ENCODE measurements around the gene CDH4.
A peak's percentile ranks its signal among the peaks of the same experiment; 100 is the strongest.

CDH4 gene

DNA sequence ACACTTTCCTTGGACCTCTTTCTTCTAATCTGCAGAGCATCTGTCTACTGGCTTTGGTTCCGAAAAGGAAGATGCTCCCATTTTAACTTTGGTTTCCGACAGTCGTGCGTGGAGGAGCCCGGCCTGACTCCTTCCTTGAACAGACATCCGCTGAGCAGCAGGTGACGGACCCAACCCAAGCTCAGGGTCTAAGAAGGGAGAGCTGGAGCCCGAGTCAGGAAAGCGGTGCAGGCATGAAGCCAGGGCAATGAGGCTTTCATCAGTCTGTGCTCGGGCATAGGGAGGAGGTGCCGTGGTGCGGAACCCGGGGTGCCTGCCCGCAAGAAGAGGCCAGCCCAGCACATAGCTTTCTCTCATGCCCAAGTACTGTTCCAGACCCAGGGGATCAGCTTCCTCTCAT, 109.4 kb downstream of the CDH4 start:
- DNase-seq: no peak

DNA sequence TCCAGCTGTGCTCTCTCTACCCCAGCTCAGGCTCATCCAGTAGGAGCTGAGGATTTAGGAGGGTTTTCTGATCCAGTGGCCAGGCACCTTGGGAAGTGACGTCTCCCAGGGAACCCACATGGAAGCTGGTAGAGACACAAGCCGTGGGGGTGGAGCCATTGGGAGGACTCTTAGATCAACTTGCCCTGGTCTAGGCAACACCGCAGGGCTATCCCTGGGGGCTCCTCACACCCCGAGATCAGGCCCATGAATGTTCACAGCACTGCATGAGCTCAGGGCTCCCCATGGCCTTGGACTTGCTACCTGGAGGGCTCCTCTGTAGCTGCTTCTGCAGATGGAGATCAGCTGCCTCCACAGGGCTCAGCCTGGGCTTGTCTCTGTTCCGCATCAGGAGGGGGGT, 112.1 kb downstream of the CDH4 start:
- no peak for DNase-seq

DNA sequence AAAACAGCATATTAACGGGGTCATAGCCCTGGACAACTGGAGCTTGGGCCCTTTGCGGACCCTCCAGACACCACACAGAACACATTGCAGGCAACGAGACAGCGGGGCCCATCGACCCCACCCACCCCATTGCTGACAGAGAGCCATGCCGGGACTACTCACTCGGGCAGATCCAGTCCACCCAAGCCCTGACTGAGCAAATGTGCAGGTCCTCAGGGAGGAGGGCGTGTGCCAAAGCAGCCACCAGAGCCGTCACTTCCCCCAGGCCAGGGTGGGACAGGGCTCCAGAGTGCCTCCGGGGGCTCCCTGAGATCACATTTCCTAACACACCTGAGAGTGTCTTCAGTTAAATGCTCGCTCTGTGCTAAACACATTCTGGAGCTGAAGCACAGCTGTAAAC, 114.9 kb downstream of the CDH4 start:
- DNase-seq: no peak

DNA sequence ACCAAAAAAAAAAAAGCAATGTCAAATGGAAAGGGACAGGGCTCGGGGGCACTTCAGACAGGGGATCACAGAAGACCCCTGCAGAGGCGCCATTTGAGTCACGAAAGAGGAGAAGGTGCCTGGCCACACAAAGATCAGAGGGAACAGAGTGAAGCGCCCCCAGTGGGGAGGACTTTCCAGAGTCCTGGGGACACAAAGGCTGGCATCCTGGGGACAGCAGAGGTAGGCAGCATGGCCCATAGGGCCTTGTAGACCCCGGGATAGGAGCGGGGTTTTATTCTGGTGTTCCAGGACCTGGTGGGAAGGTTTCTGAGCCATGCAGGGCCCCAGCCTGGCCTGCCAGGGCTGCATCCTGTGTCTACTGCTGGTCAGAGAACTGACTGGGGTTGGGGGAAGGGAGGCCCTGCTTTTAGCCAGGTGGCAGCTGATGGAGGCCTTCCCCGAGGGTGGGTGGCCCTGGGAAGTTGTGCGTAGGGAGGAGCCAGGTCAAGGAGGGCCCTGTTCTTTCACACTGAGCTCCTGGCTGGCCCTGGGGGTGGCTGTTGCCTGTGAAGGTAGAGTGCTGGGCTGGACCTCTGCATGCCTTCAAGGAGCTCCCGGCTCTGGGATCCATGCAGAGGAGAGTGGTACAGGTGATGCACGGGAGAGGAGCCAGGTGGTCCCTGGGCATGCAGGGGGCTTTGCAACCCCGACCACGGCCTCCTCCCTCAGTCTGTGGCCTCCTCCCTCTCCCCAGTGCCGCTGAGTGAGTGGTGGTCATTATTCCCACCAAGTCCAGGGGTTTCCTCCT, 117.9 kb downstream of the CDH4 start:
- DNase-seq: no peak

DNA sequence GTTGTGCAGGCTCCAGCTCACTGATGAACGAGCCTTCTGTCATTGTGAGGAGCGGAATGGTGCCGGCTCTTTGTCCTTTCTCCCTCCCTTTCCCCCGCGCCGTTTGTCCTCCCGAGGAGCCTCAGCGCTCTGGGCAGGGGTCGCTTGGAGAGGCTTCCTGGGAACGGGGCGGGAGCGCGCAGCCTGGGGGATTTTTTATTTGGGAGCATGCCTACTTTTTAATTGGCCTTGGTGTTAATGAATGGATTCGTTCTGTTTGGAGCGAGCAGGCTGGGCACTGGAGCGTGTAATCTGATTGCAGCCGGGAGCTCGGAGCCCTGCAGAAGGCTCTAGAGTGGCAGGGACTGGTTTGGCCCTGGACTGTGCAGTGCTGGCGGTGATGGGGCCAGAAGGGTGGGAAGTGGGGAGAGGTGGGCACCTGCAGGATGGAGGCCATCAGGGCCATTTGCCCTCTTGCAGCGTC, 118.8 kb downstream of the CDH4 start:
- DNase-seq: no peak

DNA sequence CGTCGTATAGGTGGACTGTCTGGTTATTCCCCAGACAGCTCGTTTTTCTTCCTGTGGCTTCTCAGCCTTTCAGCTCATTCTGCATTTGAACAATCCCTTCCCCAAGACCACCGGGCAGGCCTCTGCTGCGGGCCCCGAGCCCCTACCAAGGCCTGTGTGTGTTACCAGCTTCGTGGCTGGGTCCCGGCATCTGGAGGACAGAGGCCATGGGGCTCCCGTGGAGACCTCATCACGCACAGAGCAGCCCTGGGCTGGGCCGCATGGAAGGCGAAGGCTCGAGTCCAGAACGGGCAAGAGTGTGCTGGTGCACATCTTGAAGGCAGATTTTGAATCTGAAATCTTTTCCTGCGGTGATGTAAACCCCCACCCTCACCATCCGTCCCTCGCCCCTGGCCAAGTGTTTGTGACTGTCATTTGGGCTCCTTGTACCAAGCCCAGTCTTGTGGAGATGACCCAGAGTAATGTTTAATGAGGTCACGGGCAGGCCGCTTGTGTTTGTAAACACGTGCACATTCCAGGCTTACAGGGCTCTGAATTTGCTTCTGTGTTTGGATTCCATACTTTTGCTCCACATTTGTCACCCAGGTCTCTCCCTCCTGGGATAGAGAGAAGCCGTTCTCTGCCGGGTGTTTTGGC, 119.6 kb downstream of the CDH4 start:
- DNase-seq: no peak

DNA sequence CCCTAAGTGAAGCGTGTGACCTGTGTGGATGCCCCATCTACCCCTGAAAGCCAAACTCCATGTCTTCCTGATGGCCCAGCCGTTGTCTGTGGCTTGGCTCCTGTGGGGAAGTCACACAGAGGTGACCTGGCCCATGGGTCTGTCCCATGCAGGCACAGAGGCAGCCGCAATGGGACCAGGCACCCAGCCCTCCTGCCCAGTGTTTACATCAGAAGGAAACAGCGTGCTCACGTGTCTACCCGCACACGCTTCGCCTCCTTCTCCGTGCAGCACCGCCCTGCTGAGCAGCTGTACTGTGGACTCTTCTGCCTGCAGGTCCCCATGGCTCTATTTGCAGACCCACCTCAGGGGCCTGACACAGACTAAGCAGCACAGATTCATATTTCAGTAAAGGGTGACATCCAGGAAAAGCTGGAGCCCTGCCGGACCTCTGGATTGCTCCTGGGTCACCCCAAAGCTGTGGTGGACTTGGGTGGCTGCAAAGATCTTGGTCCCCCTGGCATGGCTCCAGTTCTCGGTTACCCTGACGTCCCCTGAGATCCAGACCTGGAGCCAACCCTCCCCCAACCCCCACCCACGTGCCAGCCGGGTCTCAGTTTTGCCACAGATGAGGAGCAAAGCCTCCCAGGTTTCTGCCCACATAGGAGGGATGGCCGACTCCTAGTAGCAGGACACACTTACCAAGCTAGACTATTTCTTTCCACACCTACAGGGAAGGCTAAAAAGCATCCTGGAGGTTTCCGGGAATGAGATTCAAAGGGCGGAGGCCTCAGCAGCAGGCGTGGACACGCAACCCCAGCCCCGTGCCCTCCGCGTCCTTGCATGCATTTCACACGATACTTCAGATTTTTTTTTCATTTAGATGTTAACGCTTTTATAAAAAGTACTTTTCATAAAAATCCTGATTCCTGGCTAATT, 120.3 kb downstream of the CDH4 start:
- no peak for DNase-seq

DNA sequence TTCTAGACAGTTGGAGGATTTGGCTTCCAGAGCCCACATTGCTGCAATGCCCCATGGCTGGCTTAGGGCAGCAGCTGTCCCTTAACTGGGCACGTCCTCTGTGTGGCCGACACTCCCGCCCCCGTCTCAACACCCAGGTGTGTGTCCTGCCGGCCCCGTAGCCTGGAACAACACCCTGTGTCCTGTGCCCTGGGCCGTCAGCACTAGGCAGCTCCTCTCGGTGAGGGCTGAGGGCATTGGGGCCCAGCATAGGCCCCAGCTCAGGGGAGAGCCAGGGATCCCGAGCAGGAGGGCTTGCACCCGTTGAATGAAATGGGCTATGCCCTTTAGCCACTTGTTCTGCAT, 121.0 kb downstream of the CDH4 start:
- no peak for DNase-seq

DNA sequence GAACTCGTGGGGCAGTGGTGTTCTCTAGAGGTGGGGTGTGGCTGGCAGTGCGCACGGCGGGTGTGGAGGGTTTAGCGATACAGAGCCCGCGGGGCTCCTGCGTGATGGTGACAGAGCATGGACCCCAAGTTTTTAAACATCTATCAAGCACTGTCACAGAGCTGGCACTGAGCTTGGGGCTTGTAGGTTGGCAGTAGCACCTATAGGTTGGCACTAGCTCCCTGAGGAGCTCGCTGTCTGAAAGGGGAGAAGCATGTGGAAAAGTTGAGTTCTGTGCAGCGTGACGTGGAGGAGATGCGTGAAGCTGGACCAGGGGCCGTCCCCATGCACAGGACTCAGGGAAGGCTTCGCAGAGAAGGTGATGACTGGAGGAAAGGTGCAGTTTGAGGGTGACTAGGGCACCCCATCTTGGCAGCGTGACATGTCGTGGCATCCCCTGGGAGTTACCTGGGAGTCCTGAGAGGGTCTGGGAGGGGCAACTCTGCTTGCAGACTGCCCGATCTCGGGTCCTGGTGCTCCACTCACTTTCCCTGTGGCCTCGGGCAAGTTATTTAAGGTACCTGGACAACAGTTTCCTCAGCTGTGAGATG, 122.0 kb downstream of the CDH4 start:
- DNase-seq: no peak

DNA sequence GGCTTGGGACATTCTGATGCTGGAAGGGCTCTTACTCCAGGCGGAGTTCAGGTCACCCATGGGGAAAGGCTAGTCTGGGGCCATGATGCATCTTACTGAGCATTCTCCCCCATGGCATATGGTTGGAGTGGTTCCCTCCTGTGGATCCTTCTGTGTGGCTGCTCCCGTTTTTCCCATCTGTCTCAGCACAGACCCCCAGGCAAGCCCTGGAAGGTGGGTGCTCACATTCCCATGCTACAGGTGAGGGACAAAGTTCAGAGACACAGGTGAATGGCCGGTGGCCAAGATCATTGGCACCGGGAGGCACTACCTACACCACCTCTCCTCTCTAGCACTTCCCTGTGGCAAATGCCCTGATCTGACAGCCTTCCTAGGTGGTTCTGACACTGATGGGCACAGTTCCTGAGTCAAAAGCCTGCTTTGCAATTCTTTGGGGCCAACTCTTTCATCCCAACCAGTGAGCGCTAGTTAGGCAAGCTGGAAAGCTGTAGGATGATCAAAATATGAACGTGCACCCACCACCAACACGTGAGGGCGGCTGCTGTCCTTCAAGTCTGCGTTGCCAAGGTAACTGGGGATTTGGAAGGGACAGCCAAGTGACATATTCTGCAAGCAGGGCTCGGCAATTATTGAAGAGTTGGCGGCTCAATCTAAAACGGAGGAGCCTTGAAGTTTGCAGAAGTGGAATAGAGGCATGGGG, 124.6 kb downstream of the CDH4 start:
- no peak for DNase-seq

DNA sequence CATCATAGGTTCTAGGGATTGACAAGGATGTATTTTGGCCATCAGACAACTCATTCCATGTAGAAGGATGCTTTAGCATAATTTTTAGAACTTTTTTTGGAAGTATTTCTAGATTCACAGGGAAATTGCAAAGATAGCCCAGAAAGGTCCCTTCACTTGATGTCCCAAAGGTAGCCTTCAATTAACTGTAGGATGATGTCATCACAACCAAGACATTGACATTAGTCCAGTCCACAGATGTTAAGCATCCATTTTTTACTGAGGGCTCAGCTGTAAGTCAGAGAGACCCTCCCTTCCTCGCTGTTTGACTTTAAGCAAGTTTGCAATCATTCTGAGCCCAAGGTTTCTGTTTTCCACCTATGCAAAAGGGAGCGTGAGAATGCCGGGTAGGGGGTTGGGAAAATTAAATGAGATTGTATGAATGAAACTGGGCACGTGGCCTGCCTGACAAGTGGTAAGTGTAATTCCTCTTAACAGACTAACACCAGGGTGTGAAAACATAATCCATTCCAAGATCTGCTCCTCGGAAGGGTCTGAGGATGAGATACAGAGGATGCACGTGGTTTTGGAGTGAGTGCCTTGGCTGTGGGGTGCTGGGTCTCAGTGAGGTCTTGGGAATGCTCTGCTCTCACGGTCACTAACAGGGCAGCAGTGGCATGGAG, 126.8 kb downstream of the CDH4 start:
- DNase-seq: no peak

DNA sequence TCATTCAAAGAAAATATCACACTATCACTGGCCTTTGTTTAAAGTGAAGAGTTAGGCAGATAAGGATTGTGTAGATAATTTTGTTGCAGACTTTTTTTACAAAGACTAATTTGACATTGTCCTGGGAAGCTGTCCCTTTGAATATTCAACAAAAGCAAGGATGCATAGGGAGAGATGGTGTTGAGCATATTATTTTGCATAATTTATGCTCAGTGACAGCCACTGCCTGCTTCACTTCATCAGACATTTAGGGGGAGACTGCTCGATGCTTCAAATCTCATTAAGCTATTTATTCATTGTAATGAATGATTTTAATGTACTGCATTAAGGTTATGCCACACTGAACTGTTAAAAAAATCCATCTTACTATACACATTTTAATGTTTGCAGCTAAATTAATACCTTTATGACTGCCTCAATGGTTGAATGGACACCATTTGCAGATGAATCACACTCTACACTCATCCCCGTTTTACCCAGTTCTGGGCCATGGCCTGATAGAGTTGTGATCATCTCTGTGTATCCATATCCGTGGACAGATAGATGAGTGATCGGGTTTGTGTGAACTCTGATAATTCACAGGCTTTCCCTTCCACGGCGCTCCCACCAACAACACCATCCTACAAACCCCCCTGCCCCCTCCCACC, 128.0 kb downstream of the CDH4 start:
- DNase-seq: no peak

DNA sequence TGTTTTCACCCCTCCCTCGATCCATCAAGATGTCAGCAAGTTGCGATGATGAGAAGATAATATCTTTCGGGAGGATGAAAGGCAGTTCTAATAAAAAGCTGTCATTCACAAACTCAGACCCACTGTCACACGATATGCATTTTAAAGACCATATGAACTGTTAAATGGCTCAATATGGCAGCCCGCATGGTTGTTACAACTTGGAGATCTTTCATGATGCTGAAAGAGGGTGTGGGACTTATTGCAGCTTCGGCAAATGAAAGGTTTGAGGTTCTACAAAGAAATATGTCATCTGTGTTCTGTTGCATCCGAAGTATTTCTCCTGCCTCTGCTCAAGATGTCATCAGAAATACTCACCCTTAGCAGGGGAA, 128.5 kb downstream of the CDH4 start:
- DNase-seq: no peak

DNA sequence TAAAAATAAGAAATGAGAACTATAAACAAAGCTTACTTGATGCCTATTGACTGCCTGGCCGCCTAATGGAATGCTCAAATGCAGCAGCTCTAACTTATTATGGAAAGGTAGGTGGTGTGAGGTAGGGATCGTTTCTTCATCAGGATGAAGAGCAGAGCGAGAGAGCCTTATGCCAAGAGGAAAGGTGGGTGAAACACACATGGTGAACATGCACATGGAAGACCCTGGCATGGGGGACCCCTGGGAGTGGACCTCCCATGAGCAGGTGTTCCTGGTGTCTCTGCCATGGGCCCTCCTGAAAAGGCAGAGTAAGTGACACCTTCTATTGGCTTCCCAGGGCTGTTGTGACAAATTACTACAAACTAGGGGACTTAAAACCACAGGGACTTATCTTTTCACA, 130.1 kb downstream of the CDH4 start:
- no peak for DNase-seq

DNA sequence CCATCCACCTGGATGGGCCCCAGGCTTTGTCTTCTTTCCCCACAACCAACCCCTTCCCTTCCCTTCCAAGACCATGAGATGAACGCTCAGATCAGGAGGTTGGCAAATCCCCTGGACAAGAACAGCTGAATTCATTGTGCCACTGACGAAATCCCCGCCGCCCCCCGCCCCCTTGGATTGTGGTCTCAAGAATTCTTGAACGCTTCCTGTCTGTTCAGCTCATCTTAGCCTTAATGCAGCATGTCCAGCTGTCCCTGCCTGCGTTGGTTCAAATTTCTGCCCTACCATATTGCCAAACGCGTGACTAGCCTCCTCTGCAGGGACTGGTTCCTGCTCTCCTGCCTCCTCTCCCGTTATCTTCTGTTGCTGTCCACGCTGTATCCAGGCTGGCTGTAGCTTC, 133.2 kb downstream of the CDH4 start:
- DNase-seq: no peak

DNA sequence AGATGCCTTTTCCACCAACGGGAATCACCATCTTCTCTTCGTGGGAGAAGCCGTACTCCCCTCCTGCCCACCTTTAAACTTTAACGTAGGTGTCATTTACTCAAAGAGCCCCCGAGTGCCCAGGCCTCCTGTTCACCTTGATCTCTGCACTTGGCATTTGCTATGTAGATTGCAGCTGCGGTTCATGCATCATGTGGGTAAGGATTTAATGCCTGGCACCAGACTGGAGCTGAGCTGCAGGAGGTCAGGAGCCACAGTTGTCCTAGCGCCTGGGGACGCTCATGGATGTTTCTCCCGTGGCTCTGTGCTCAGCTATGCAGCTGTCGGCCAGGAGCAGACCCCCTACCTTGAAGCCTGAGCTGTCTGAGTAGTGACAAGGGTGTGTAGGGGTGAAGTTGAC, 133.7 kb downstream of the CDH4 start:
- DNase-seq: no peak

DNA sequence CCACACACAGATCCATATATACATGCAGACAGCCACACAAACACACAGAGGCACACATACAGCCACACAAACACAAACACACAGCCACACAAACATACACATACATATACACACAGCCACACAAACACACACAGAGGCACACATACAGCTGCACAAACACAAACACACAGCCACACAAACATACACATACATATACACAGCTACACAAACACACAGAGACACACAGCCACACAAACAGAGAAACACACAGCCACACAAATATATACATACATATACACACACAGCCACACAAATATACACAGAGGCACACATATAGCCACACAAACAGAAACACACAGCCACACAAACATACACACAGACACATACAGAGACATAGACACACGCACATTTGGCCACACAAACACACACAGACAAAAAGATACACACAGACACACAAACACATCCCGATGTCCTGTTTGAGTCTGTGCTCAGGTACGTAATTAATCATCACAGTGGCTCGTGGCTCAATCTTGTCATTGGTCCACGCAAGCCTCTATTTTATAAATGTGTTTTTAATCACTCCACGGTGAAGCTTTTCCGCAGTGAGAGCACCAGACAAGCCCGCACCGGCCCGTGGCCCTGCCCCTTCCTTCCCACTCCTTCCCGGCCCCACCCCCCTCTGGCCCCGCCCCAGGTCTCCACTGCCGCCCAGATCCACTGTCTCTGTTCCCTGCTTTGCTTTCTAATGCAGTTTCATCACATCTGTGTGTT, 135.3 kb downstream of the CDH4 start:
- peak; percentile 55 for DNase-seq

DNA sequence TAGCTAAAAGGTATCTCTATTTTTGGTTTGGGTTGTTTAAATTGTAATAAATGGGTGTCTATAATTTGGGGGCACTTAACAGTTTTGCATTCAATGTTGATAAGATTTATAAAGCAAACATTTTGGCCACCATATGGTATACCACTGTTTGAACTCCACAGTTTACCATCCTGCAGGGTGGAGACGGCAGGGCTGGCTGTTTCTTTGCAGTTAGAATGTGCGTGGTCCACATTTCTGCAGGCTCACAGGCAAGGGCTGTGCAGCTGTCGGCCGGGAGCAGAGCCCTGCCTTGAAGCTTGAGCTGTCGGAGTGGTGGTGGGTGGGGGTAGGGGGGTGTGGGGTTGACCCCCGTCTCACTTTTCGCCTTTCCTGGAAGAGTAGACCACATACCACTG, 135.9 kb downstream of the CDH4 start:
- no peak for DNase-seq

DNA sequence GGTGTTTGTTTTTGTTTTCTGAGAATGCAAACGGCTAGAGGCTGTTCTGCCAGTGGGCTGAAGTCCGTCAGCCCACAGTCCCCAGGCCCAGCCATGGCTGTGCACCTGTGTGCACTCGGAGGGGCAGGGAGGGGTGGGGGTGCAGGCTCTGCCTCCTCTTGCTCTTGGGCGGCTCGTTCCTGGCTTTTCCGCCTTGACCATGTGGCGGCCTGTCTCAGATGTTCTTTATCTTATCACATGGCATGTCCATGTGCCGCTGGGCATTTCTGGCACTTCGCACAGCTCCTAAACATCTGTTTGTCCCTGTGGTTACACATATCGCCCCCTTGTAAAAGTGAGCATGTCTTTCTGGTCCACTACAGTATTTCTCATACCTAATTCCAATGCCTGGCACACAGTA, 137.0 kb downstream of the CDH4 start:
- no peak for DNase-seq

DNA sequence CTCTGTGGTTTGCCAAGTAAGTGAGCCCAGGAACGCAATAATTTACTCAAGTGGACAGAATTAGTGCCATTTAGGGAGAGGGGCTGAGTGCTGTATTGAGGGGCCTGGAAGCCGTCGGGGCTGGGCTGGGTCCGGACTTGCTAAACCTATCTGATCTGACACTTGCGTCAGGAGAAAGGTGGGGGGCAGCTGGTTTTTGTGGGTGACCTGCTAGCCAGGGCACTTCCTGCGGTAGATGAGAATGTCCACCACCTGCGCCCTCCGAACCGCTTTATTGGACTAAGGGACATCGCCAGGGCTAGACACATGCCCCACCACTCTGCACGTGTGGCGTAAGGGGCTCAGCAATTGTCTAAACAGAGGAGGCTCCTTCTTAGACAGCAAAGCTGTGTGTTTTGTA, 139.1 kb downstream of the CDH4 start:
- DNase-seq: no peak

Data from fibroblast of skin of right quadriceps (primary cell).